Dedifferentiated amniotic fluid mesenchymal stem cell (primary cell): ENCODE results near the gene GCK.
"Not testable (repeated sequence)": the region's sequence is repeated elsewhere in the genome, so short reads cannot be mapped to it uniquely, and the experiment has no call there.

Experiments
- DNase-seq: peaks from one replicate; pipeline ENCODE4 v3.0.0-alpha.2; 2016; ENCODE audit errors: extremely low spot score

Gene GCK

DNA sequence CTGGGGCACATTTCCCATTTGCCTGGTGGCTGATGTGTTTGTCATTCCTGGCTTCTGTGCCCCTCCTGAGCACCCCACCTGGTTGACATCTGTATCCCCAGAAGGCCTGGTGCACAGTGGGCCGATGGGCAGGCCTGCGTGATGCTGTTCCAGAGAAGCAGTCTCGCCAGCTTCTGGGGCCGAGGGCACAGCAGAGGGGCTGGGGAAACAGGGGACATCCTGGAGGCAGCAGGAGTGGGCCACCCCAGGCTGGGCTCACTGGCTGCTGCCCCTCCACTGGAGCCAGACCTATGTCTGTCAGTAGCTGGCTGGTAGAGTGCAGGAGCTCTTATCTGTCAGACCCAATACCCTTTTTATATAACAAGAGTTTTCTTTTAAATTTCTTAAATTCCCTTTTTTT lies 47.2 kb downstream of the GCK start:
- DNase-seq: no peak

DNA sequence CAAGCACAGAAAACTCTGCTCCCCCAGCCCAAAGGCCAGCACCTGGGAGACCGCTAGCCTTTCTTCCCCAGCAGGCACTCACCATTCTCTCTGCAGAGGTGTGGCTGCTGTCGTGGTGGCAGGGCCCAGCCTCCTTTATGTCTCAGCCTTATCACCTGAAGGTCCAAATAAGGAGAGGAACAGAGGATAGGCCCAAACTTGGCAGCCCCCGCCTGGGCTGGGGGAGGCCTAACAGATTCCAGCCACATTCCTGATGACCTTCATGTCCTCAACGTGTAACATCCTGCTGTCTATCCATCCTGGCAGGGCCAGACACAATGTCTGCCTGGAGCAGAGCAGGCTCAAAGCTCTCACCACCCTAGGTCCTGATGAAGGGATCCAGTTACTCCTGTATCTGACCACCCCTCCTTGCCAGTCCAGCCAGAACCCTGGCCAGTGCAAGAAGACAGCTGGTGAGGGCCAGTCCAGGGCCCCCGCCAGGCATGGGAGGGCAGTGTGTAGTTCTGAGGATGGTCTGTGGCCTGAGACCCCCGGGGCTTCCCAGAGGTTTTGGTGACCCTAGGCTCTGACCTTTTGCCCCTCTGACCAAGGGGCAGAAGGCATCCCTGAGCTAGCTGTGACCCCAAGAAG lies 47.9 kb downstream of the GCK start, which contains the start of gene MYL7:
MYL7 (minus strand) TSS at position 112 of the 630 bp plus-strand sequence; CDS start at position 85, 27 bp downstream.
- DNase-seq: no peak

DNA sequence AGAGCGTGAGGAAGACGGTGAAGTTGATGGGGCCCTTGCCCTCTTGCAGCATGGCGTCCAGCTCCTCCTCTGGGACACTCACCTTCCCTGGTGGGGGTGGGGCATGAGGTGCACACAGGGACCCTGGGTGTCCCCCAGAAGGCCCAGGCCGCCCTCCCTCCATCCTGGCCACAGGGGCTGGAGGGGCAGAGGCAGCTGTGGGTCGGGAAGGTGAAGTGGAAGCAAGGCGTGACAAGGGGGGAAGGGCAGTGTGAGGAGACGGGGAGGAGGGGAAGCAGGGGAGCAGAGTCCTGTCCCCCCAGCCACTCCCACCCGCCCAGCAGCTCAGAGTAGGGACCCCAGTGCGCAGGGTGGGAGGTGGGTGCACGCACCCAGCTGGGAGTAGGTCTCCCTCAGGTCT lies 48.9 kb downstream of the GCK start:
- no peak for DNase-seq

DNA sequence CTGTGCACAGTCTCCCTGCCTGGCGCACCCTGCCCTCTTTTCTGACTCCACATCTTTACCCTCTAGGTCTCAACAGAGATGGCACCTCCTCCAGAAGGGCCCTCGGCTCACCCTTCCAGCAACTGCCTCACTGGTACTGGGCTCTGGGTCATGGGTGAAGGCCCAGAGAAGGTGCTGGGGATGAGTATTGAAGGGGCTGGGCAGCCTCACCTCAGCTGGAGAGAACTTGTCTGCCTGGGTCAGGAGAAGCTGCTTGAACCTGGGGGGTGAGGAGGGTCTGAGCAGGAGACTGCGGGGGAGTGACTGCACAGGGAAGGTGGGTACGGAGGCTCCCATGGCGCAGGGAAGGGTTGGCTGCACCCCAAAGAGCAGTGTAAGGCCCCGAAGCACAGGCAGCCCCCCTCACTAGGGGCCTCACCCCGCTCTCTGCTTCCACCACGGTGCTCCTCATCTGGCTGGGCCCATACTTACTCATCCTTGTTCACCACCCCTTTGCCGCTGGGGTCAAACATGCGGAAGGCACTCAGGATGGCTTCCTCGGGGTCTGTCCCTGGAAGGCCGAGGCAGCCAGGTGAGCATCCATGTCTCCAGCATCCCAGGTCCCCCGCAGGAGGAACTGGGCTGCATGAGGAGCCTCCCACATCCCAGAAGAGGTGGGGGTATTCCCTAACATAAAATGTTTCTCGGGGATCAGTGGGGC lies 49.8 kb downstream of the GCK start:
- no peak for DNase-seq

DNA sequence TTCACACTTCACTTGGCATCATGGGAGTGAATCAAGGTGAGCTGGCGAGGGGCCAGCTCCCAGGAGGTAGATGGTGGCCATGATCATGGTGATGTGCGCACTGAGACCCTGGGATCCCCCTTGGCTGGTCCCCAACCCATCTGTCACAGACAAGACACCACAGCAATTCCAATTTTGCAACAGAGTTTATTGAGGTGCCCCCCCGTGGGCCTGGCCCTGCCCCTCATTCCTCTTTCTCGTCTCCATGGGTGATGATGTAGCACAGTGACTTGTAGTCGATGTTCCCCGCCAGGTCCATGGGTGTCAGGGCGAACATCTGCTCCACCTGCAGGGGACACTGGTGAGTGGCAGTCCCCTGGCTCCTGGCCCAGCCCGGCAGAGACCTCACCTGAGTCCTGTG lies 50.5 kb downstream of the GCK start:
- no peak for DNase-seq

GRCh38 chr7:44136731-44137130 lies 52.5 kb downstream of the GCK start:
- no peak for DNase-seq

DNA sequence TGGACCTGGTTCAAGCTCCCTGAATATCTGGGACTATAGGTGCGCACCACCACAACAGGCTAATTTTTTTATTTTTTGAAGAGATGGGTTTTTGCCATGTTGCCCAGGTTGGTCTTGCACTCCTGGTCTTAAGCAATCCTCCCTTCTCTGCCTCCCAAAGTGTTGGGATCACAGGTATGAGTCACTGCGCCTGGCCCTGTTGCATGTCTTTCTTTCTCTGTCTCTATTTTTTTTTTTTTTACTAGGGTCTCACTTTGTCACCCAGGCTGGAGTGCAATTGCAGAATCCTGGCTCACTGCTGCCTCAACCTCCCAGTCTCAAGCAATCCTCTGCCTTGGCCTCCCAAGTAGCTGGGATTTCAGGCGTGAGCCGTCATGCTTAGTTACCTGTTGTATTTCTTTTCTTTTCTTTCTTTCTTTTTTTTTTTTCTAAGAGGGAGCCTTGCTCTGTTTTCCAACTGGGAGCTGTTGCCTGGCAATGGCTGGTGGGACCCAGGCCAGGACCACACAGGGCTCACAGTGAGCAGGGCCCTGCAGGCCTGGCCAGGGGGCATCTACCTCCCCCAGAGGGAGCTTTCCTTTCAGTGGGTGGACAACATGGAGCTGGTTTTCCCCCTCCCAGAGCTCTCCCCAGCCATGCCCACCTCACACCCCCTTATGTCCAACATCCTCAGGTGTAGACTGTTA lies 54.2 kb downstream of the GCK start:
- no peak for DNase-seq

DNA sequence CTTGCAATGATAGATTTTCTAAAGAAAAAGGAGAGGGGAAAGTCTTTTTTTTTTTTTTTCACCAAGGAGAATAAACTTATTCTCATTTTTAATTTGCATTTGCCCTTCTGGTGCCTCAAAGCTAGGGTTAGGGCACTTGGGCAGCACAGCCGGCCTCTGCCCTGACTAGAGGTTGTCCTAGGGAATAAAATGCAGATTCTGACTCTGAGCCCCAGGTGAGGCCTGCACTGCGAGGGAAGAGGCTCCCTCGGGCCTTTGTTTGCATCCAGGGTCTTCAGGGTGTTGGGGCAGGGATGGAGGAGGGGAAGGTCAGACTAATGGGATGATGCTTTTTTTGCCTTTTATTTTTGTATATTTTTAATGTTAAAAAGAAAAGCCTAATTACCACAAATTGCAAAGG lies 55.9 kb downstream of the GCK start:
- no peak for DNase-seq

GRCh38 chr7:44132039-44132438 lies 57.2 kb downstream of the GCK start:
- no peak for DNase-seq

DNA sequence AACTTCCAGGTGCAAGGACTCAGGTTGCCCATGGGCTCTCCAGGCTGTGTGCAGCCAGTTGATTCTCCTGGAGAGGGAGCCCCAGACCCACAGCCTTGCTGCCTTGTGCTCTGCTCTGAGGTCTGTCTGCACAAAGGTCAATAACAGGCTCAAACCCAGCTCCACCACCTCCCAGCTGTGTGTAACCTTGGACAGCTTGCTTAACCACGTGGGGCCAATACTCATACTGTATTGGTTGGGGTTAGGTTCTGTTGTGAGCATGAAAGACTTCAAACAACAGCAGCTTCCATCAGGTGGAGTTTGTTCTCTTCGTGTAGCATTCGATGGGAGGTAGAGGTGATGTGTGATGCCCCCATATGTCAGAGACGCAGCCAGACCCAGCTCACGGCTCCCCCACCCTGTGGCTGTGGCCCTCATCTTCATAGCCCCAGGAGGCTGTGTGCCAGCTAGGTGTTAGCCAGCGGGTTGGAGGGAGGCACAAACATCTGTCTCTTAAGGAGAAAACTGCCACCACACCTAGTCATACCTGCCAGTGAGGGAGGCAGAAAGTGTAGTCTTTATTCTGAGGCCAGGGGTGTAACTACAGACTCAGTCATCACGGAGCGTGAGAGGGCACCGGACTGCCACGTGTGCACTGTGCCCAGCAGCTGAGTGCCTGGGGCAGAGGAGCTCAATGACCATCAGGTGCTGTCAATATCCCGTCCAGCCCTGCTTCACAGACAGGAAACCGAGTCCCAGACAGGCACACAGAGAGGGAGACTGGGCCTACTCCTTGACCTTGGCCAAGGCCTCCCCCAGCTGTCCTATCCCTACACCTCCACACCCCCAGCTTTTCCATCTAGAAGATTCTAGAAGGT lies 57.8 kb downstream of the GCK start:
- DNase-seq: no peak

GRCh38 chr7:44128721-44129582 lies 60.3 kb downstream of the GCK start:
- DNase-seq: no peak

DNA sequence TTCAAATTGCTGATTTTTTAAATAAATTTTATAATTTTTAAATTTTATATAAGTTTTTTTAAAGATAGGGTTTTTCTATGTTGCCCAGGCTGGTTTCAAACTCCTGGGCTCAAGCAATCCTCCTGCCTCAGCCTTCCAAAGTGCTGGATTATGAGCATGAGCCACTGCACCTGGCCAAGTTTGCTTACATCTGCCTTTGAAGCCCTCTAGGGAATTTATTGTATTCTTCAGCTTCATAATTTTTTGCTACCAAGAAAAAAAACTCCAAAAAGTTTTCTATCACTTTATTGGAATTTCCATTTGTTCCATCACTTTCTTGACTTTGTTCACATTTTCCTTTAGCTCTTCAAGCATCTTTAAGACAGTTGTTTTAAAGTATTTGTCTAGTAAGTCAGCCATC lies 62.1 kb downstream of the GCK start:
- DNase-seq: no peak

DNA sequence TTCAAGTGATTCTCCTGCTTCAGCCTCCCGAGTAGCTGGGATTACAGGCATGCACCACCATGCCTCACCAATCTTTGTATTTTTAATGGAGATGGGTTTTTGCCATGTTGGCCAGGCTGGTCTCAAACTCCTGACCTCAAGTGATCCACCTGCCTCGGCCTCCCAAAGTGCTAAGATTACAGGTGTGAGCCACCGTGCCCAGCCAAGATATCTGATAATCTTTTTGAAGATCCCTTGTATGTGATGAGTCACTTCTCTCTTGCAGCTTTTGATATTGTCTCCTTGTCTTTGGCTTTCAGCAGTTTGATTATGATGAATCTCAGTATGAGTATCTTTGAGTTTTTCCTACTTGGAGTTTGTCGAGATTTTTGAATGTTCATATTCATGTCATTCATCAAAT lies 62.7 kb downstream of the GCK start:
- DNase-seq: not testable (repeated sequence)

GRCh38 chr7:44124822-44125202 lies 64.4 kb downstream of the GCK start:
- no peak for DNase-seq

DNA sequence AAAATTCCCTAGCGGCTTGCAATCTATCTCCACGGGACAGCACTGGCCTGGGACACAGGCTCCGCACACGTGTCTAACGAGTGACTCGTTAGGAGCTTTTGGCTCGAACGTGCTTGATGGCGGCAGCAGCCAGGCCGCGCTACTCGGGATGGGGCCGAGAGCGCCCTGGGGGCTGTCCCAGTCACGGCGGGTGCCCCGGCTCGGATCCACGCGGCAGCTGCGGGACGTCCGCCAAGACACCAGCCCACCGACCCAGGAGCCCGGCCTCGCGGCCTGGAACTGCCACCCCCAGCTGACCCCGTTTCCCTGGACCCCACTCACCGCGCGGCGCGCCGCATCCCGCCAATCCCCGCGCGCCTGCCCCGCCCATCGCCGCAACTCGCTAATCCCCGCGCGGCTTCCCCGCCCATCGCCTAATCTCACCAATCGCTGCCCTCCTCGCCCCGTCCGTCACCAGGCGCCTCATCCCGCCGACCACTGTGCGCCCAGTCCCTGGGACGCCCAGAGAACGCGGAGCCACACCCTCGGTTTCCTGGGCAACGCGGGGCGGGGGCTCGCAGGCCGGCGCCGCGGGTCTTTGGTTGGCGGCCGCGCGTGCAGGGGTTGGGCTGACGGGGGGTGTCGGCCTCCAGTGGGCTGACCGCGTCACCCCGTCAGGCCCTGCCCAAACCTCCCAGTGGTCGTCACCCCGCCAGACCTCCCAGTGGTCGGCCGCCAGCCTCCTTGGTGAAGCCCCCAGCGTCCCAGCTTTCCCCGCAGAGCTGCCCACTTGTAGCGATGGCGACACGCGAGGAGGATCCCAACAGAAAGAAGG lies 65.8 kb downstream of the GCK start, which contains the start of gene POLD2:
POLD2 (minus strand) TSS at position 359 of the 814 bp plus-strand sequence. CDS start 1,495 bp downstream, outside the sequence.
- DNase-seq: peak; percentile 94

DNA sequence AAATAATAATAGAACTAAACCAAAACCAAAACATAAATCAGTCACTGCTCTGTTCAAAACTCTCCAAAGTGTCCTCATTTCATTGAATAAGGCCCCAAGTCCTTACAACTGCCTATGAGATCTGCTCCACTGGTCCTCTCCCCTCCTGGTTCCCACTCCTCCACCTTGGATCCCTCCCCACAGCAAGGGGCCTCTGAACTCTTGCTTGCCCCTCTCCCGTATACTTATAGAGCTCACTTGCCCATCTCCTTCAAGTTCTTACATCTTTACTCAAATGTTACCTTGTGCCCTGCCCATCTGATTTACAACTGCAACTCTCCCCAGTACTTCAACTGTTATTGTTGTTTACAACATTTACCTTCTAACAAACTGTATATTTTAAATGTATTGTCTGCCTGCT lies 66.7 kb downstream of the GCK start:
- no peak for DNase-seq

DNA sequence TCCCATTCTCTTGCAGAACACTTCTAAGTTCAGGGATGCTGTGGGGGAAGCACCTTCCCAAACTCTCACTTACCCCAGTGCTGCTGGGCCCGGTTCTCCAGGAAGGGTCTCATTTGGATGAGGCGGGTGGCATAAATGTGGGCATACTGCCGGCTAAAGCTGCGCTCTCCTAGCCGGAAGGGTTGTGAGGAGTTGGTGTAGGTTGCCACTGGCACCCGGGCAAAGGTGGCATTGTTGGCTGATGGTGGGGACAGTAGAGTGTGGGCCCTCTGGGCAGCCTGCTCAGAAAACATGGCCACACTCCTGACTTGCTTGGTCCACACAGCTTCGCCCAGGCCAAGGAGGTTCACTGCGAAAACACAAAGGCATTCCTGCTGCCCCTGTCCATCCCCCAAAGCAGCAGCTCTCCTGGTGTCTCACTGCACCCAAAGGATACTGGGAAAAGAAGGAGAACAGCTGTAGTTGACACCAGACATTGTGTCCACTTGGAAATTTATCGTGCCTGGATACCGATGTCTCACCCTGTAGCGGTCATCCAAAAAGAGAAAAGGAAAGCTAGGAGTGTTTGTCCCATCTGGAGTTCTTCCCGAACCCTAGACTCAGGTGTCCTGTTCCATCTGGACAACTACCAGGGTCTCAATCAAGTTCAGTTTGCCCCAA lies 67.3 kb downstream of the GCK start:
- DNase-seq: no peak

GRCh38 chr7:44120395-44120794 lies 68.8 kb downstream of the GCK start:
- DNase-seq: no peak

GRCh38 chr7:44119829-44120380 lies 69.3 kb downstream of the GCK start:
- DNase-seq: no peak
